GM19099 (cell line): ENCODE data around the gene NHERF1.

Experiments
- POLR2A ChIP-seq: IDR thresholded peaks from 3 replicates; pipeline ENCODE4 v1.6.1; 2011; ENCODE audit warnings: low read depth; ENCODE audit not compliant: insufficient read length; ENCODE audit errors: extremely low read depth

NHERF1 gene

GRCh38 chr17:74779948-74780400, 31.5 kb downstream of the NHERF1 start:
- TF ChIP-seq POLR2A: no peak

DNA sequence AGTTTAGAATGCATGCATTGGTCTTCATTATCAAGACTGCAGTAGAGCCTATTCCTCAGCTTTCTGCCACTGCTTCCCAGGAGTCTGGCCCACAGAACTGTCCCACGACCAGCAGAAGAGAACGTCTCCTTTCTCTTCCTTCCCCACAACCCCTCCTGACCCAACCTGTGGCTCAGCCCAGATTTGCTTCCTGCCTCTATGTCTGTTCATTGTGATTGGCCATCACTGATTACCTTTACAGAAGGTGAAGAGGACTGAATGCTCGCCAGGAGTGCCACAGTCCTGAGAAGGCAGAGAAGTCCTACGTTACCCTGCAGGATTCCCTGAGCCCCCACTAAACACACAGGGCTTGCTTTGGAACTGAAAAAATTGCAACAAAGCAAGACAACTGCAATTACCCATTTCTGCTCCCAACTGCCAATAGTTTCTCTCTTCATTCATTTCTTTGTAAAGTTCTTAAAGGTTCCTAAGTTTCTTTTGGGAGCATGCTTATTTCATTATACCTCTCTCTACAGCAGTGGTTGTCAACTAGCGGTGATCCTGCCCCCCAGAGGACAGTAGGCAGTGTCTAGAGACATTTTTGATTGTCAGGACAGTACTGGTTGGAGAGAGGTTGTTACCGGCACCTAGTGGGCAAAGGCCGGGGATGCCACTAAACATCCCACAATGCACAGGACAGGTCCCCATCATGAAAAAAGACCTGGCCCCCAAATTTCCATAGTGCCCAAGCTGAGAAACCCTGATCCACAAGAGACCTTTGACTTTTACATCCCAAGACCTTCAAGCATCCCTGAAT, 32.2 kb downstream of the NHERF1 start:
- no peak for TF ChIP-seq POLR2A

DNA sequence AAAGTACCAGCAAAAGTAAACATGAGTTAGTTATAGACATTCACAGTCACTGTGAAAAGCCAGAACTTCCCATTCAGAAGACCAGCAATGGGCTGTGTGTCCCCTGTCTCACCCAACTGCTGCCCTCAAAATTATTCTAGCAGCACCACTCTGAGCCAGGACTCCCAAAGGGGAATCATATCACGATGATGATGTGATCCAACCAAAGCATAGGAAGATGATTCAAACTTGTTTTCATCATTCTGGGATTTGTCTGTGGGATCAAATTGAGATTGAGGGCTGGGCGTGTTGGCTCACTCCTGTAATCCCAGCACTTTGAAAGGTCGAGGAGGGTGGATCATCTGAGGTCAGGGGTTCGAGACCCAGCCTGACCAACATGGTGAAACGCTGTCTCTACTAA, 34.1 kb downstream of the NHERF1 start:
- TF ChIP-seq POLR2A: no peak

DNA sequence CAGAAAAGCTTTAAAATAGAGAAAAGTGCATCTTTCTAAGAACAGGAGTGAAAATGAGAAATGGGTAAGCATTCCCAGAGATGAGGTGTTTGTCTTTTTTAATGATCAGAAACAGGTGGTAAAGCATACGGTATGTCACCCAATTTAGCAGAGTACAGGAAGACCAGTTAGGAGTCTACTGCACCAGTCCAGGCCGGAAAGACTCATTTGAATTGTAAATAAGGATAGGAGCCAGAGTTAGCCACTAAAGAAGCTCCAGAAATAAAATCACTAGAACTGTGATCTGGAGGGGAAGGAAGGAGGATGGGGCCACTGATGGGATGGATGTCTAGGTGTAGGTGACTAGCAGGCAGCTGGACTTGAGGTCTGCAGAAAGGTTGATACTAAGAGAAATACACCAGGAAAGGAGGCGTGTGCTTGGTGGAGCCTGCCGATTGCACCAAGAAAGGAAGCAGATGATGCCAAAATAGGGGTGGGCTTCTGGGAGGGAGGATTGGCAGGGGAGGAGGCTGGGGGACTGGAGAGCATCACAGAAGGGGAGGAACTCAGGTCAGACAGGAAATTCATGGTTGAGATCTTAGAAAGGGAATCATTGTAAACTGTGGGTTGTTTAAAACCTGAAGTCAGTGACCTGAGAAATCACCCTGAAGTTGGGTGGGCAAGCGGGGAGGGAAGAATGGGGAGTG, 35.8 kb downstream of the NHERF1 start:
- no peak for TF ChIP-seq POLR2A

DNA sequence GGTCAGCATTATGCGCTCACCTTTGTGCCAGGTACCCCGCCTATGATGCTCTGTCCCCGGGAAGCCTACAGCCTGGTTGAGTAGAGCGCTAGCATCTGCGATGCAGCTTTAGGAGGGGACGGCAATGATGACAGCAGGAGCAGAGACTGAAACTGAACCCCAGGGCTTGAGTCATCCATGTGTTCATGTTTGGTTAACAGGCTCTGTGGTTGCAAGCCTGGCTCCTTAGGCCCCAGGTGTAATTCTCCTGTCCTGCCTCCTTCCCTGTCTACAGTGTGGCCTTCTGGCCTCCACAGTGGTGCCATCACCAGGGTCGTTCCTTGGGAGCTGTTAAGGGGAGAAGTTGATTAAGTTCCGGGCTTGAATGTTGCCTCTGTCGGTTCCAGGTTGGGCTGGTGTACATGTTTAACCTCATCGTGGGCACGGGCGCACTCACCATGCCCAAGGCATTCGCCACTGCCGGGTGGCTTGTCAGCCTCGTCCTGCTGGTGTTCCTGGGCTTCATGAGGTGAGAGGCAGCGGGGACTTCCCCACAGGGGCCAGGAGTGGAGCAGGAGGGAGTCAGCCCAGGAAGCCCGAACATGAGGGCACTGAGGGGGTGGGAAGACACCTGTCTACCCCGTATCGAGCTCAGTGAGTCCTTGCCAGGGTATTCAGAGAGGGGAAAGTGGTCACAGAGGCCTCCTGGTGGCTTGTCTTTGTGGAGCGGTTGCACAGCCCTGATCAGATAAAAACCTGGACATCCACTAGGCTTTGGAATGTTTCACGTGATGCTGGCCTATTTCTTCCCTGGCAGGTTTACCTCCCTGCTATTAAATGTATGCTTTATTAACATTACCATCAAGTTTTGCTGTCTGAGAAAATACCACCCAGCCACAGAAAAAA, 36.9 kb downstream of the NHERF1 start:
- no peak for TF ChIP-seq POLR2A

- no peak for TF ChIP-seq POLR2A
Measured at GRCh38 chr17:74785981-74786360, 37.5 kb downstream of the NHERF1 start.

- TF ChIP-seq POLR2A: no peak
Measured at GRCh38 chr17:74786431-74787055, 38.1 kb downstream of the NHERF1 start.

GRCh38 chr17:74790161-74791058, 42.0 kb downstream of the NHERF1 start:
- no peak for TF ChIP-seq POLR2A

GRCh38 chr17:74792586-74793105, 44.2 kb downstream of the NHERF1 start:
- no peak for TF ChIP-seq POLR2A

DNA sequence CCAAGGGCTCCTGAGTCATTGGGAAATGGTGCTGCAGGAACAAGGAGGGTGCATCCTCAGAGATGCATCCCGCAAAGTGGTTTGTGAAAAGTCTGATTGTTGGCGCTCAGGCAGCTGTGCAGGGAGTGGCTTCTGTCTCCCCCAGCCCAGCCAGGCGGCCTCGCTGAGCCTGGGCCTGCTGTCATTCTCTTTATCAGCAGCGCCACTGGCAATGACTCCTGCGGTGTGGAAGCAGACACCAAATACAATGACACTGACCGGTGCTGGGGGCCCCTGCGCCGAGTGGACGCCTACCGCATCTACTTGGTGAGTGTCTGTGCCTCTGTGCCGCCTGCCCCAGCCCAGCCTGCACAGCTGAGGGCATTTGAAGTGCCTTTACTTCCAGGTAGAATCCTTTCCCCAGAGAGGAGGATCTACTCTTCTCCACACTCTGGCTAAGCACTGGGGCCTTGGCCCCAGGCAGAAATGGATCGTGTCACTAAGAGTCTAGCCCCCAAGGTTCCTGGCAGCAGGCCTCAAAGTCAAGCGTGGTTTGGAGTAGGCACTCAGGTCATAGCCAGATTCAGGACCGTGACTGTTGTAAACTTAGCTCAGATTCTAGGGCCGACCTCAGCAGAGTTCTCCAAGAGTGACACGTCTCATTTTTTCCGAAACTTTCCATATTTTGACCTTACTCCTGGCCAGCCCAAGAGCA, 47.0 kb downstream of the NHERF1 start:
- no peak for TF ChIP-seq POLR2A

DNA sequence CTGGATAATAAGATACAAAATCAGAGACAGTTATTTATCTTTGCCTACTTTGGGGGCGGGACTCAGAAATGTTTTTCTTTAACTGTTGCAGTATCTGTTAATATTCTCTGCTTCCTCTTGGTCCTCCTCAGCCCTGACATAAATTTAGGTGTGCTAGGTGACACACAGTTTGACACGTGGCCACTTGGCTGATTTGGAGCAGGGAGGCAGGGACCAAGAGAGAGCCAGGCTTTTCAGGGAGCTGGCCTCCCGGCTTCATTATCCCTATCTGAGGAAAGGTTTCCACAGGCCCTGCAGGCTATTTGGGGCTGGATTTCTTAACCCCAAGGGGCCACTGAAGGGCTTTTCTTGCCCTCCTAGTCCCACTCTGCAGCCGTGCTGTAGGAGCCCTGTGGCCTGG, 47.8 kb downstream of the NHERF1 start:
- TF ChIP-seq POLR2A: no peak

DNA sequence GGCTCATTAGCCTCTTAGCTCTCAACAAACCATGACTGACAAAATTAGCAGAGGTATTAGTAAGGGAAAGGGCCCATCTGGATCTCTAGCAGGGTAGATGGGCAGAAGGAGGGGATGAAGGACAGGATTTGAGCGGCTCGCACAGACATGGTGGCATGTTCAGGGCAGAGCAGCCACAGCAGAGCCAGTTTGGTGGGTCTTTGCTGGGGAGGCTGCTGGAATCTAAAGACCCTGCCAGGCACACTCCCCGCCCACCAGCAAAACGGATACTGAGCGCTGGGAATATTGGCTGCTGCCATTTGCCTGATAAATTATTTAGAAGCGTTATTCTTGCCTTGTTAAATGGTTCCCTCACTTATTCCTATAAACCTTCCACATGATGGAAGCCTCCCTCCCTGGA, 48.4 kb downstream of the NHERF1 start:
- no peak for TF ChIP-seq POLR2A

GRCh38 chr17:74797824-74798223, 49.4 kb downstream of the NHERF1 start:
- TF ChIP-seq POLR2A: no peak

- no peak for TF ChIP-seq POLR2A
Measured at GRCh38 chr17:74798239-74798707, 49.8 kb downstream of the NHERF1 start.

- TF ChIP-seq POLR2A: no peak
Measured at GRCh38 chr17:74799097-74799496, 50.7 kb downstream of the NHERF1 start.
